Measurements from ENCODE around the gene TOPBP1.
"Not testable (repeated sequence)": the region's sequence is repeated elsewhere in the genome, so short reads cannot be mapped to it uniquely, and the experiment has no call there.

Gene TOPBP1

DNA sequence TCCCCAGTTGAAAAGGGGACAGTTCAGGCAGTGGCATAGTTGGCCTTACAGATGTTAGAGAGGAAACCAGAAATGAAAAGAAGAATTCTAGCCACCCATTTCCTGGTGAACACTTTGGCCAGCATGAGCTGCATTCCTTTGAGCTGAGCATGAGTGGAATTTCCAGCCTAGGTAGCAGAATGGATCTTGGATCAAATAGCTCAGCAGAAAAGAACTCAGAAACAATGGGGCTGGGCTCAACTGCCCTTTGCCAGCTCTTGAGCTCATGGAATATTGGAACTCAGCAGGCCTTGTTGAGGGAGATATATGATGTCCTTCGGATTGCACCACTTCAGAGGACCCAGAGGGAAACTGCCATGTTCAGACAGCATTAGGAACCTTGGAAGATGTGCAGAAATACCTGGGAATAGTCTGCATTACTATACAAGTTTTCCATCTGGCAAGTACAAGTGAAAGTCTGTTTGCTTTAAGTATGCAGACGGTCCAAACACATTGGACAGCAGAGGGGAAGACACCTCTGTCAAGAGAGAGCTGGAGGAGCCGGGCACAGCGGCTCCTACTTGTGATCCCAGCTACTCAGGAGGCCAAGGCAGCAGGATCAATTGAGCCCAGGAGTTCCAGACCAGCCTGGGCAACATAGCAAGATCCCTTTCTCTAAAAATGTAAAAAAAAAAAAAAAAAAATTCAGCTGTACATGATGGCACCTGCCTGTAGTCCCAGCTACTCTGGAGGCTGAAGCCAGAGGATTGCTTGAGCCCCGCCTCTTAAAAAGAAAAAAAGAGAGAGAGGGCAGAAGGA, 91.4 kb downstream of the TOPBP1 start:
- DNase-seq = no peak

DNA sequence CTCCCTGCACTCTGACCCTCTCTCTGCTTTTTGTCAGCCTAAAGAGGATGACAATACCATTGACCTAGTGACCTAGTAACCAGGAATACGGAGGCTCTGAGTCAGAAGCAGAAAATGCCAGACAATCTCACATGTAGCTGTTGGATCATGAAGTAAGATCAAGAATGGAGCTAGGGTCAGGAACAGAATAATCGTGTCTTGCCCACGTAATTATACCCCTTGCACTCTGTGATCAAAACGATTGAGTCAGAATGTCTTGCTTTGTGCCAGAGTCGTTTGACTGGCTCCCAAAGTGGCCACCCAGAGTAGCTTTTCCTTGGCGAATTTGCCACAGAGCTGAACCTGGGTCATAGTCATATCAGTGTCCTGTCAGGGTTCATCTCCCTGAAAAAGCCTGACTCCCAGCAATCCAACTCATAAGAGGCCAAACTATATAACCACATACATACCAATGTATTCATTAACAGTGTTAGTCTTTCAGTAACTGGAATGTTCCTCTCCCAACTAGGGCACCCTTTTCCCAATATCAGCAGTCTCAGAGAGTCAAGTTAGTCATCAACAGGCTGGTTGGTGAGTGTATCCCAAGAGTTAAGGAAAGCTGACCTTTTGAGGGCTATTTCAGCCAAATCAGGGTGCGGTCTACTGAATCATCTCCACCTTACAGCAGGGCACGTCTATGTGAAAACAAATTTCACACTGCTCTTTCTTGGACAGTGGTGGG, 93.3 kb downstream of the TOPBP1 start:
- no peak for DNase-seq

DNA sequence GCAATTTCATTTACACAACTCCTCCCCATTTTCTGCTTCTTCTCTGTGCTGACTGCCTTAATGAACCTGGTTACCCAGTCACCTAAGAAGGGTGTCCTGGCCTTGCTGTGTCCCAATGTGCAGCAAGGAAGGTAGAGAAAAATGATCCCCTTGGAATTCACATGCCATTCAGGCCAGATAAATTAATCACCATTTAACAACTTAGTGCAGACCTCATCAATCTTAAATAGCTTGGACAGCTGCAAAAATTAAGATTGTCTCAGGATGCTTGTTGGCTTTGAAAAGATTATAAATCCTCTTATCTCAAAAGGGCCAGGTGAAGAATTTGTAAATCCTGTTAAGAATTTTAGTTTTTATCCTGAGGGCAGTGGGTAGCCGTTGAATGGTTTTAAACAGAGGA, 97.9 kb downstream of the TOPBP1 start:
- no peak for DNase-seq

DNA sequence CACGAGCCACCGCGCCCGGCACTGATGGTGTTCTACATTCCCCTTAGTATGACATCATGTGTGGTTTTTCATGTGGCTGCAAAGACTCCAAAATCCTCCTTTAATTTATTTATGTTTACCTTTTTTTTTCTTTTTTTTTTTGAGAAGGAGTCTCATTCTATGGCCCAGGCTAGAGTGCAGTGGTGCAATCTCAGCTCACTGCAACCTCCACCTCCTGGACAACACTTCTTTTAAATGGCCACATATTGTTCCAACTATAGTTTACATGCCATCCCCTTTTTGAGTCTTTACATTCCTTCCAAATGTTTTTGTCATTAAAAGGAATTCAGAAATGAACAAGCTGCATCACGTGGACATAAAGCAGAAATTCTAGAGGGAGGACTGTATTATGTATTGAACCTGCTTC, 98.6 kb downstream of the TOPBP1 start:
- DNase-seq = no peak

DNA sequence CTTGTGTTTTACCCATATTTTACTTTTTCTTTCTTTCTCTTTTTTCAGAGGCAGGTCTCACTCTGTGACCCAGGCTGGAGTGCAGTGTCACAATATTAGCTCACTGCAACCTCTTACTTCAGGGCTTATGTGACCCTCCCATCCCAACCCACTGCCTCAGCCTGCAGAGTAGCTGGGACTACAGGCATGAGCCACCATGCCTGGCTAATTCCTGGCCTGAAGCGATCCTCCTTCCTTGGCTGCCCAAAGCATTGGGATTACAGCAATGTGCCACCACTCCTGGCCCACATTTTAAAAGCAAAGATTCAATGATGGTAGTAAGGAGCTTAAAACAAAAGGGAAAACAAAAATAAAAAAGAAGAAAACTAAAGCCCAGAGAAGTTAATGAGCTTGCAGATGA, 99.4 kb downstream of the TOPBP1 start:
- no peak for DNase-seq

DNA sequence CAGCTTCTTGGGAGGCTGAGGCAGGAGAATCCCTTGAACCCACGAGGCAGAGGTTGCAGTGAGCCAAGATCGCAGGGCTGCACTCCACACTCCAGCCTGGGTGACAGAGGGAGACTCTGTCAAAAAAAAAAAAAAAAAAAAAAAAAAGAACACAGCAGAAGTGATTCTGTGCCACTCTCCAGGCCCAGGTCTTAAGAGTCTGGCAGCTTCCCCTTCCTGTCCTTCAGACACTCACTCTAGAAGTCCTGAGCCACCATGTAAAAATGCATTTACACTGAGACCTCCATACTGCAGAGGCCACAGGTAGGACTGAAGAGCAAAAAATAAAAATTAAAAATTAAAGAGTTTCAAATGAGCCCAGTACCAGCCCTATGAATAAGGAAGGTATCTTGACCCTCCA, 100.1 kb downstream of the TOPBP1 start:
- DNase-seq = no peak

DNA sequence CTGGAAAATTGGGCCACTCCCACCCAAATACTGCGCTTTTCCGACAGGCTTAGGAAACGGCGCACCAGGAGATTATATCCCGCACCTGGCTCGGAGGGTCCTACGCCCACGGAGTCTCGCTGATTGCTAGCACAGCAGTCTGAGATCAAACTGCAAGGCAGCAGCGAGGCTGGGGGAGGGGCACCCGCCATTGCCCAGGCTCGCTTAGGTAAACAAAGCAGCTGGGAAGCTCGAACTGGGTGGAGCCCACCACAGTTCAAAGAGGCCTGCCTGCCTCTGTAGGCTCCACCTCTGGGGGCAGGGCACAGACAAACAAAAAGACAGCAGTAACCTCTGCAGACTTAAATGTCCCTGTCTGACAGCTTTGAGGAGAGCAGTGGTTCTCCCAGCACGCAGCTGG, 110.2 kb downstream of the TOPBP1 start:
- not testable (repeated sequence) for DNase-seq
